ENCODE measurements around the gene AGTRAP. TPM values are rescaled to one million over a fixed set of nuclear protein-coding genes. Genes with fewer than 3 reads are reported as not detected.

Gene AGTRAP
- total and polyA plus RNA-seq, 3 donors from 2014 or later: 49.2 to 75.3 (median 64.1) TPM

GRCh38 chr1:11783556-11783955 lies 47.6 kb downstream of the AGTRAP start:
- Histone ChIP-seq H3K27me3 (no peaks in the 10 kb centered on the region), H3K36me3 (ENCODE audit: low read depth, missing control alignments) (no peaks in the 10 kb centered on the region), H3K4me3 (no peak overlapping the region), H3K9me3 (no peaks in the 10 kb centered on the region), H3K4me1 (peaks cover 33% of the 10 kb centered on the region), H3K27ac (no peak overlapping the region)
- no peak for TF ChIP-seq CTCF (IDR thresholded peaks at IDR 0.05)
- no peak for TF ChIP-seq POLR2A (IDR thresholded peaks at IDR 0.05)
- no peak for DNase-seq
- intact Hi-C loops (cut with DNase I; ENCODE audit: low total_unique reads): no loop called here
- 88 to 96% methylated on average over 6 of the region's 6 CpGs for WGBS, 2 donors

- peaks cover 42% of the 10 kb centered on the region for H3K4me1 ChIP-seq
These were observed 48.5 kb downstream of the AGTRAP start for GRCh38 chr1:11784256-11784992.

GRCh38 chr1:11784993-11785769 lies 49.2 kb downstream of the AGTRAP start:
- TF ChIP-seq POLR2A (IDR thresholded peaks at IDR 0.05) (no peak), CTCF (IDR thresholded peaks at IDR 0.05) (peak; percentile 72 to 79 (median 76))
- DNase-seq: peak; percentile 76
- intact Hi-C loops (cut with DNase I; ENCODE audit: low total_unique reads): no loop called here
- Histone ChIP-seq H3K4me1 (peaks cover 49% of the 10 kb centered on the region), H3K36me3 (ENCODE audit: low read depth, missing control alignments) (no peaks in the 10 kb centered on the region), H3K4me3 (no peak overlapping the region), H3K27me3 (no peaks in the 10 kb centered on the region), H3K9me3 (no peaks in the 10 kb centered on the region), H3K27ac (peak overlapping the region; percentile 58 to 96)
- 28 to 35% methylated on average over 5 to 29 of the region's 30 CpGs for WGBS, 2 donors

More at GRCh38 chr1:11784256-11784992, 48.5 kb downstream of the AGTRAP start:
- no peak for TF ChIP-seq CTCF (IDR thresholded peaks at IDR 0.05)
- TF ChIP-seq POLR2A (IDR thresholded peaks at IDR 0.05): no peak
- Histone ChIP-seq H3K4me3 (no peak overlapping the region), H3K9me3 (no peaks in the 10 kb centered on the region), H3K27me3 (no peaks in the 10 kb centered on the region), H3K36me3 (ENCODE audit: low read depth, missing control alignments) (no peaks in the 10 kb centered on the region), H3K27ac (peak overlapping the region; percentile 54 to 58)
- intact Hi-C loops (cut with DNase I; ENCODE audit: low total_unique reads): no loop called here
- no peak for DNase-seq
- 72 to 82% methylated on average over 5 to 18 of the region's 21 CpGs for WGBS, 2 donors

- Histone ChIP-seq H3K9me3 (no peaks in the 10 kb centered on the region), H3K4me3 (no peak overlapping the region), H3K27me3 (no peaks in the 10 kb centered on the region), H3K27ac (peak overlapping the region; percentile 96), H3K4me1 (peaks cover 56% of the 10 kb centered on the region), H3K36me3 (ENCODE audit: low read depth, missing control alignments) (no peaks in the 10 kb centered on the region)
- DNase-seq: no peak
- WGBS, 2 donors: 56 to 66% methylated on average over 5 of the region's 5 CpGs
- TF ChIP-seq POLR2A (IDR thresholded peaks at IDR 0.05) (no peak), CTCF (IDR thresholded peaks at IDR 0.05) (no peak)
- intact Hi-C loops (cut with DNase I; ENCODE audit: low total_unique reads): no loop called here
These were observed 50.2 kb downstream of the AGTRAP start for GRCh38 chr1:11786168-11786567.
